Fibroblast of lung (primary cell): Measurements from ENCODE around the gene RIMS1. TPM values are rescaled to one million over a fixed set of nuclear protein-coding genes. Genes with fewer than 3 reads are reported as not detected.
"Not testable (repeated sequence)": the region's sequence is repeated elsewhere in the genome, so short reads cannot be mapped to it uniquely, and the experiment has no call there.

Source experiments
- DNase-seq, 2 donors: peaks; one replicate each; pipeline versions ENCODE4 v3.0.0 to v3.0.0-alpha.2; 2010; ENCODE audit warnings: low read depth in 2 of 2
- H2AFZ ChIP-seq: 2 replicates; pipeline ENCODE4 v1.5.1; 2012; ENCODE audit warnings: low read length, control low read depth, inconsistent platforms
- H3K27ac ChIP-seq: 2 replicates; pipeline ENCODE4 v1.5.1; 2011; ENCODE audit warnings: low read length, control low read depth; ENCODE audit not compliant: insufficient read depth
- H3K27me3 ChIP-seq: 2 replicates; pipeline ENCODE4 v1.5.1; 2011; ENCODE audit warnings: mild to moderate bottlenecking, low read length; ENCODE audit not compliant: control insufficient read depth, insufficient read depth
- H3K36me3 ChIP-seq: 2 replicates; pipeline ENCODE4 v1.5.1; 2011; ENCODE audit warnings: low read length; ENCODE audit not compliant: control insufficient read depth, insufficient read depth
- H3K4me1 ChIP-seq: 2 replicates; pipeline ENCODE4 v1.5.1; 2011; ENCODE audit warnings: low read length; ENCODE audit not compliant: control insufficient read depth, insufficient read depth; ENCODE audit errors: extremely low read depth
- H3K4me2 ChIP-seq: 2 replicates; pipeline ENCODE4 v1.5.1; 2011; ENCODE audit warnings: low read length, control low read depth; ENCODE audit not compliant: insufficient read depth; ENCODE audit errors: extremely low read depth
- H3K4me3 ChIP-seq, 4 experiments: fragments of 200-600 bp in 1 of 4; sonication (generic) in 1 of 4; replicated peaks in 1 of 4; 2 replicates each; pipeline ENCODE4 v1.5.1; 2011 to 2016; ENCODE audit warnings: low read length in 4 of 4, low read depth in 3 of 4, mild to moderate bottlenecking in 3 of 4, control low read depth in 2 of 4, inconsistent platforms in 1 of 4, mixed read lengths in 1 of 4; ENCODE audit not compliant: insufficient read depth in 1 of 4; ENCODE audit errors: control extremely low read depth in 1 of 4
- H3K79me2 ChIP-seq: 2 replicates; pipeline ENCODE4 v1.5.1; 2012; ENCODE audit warnings: mild to moderate bottlenecking, low read length, inconsistent platforms; ENCODE audit not compliant: control insufficient read depth, insufficient read depth
- H3K9ac ChIP-seq: 2 replicates; pipeline ENCODE4 v1.5.1; 2011; ENCODE audit warnings: mild to moderate bottlenecking, low read length, control low read depth; ENCODE audit not compliant: insufficient read depth
- H3K9me3 ChIP-seq: 2 replicates; pipeline ENCODE4 v1.5.1; 2012; ENCODE audit warnings: low read depth, low read length; ENCODE audit not compliant: control insufficient read depth, insufficient read depth
- H4K20me1 ChIP-seq: 2 replicates; pipeline ENCODE4 v1.5.1; 2011; ENCODE audit warnings: low read length; ENCODE audit not compliant: control insufficient read depth, insufficient read depth; ENCODE audit errors: extremely low read depth
- CTCF ChIP-seq, 2 donors: IDR thresholded peaks in 1 of 2; conservative IDR thresholded peaks in 1 of 2; 1 replicate in 1 of 2; 2 replicates in 1 of 2; pipeline ENCODE4 v1.5.1; 2011 to 2012; ENCODE audit warnings: low read length in 2 of 2, control low read depth in 1 of 2, inconsistent platforms in 1 of 2, low read depth in 1 of 2, mild to moderate bottlenecking in 1 of 2
- EZH2 ChIP-seq: IDR thresholded peaks from 2 replicates; pipeline ENCODE4 v1.5.1; 2012; ENCODE audit warnings: low read length, control low read depth, mild to moderate bottlenecking; ENCODE audit errors: missing control alignments
- polyA plus RNA-seq, 2 donors: library from polyadenylated mRNA; depleted of rRNA in 1 of 2; stranded (reverse) in 1 of 2; unstranded in 1 of 2; fragments of >200 nt; gene quantifications; 2 replicates each; pipeline ENCODE4 v1.2.1, GENCODE V29; 2011 to 2012; ENCODE audit warnings: missing spikeins in 1 of 2
- total RNA-seq: library from RNA; depleted of rRNA; stranded (reverse); fragments of >200 nt; gene quantifications from 2 replicates; pipeline ENCODE4 v1.2.1, GENCODE V29; 2014

The RIMS1 gene
- total and polyA plus RNA-seq, 2 donors (not counting 1 experiment from before 2014, with no cell fraction given), result 1.1 to 2.3 TPM

- DNase-seq, result no peak
- Histone ChIP-seq H3K27me3 (no peaks in the 10 kb centered on the region), H3K4me2 (no peak overlapping the region), H3K79me2 (no peaks in the 10 kb centered on the region), H3K4me3 (no peak overlapping the region), H3K4me1 (no peaks in the 10 kb centered on the region), H3K36me3 (no peaks in the 10 kb centered on the region), H3K9ac (no peak overlapping the region), H2AFZ (no peak overlapping the region), H3K9me3 (no peaks in the 10 kb centered on the region), H4K20me1 (no peaks in the 10 kb centered on the region), H3K27ac (no peak overlapping the region)
- no peak for TF ChIP-seq EZH2
- no peak for TF ChIP-seq CTCF (conservative IDR thresholded peaks at IDR 0.05 in 1 of 2, IDR thresholded peaks at IDR 0.05 in 1 of 2; ENCODE audit: low read depth in 1 of 2, low read length in 2 of 2)
Measured at GRCh38 chr6:72328775-72329174, 442.4 kb downstream of the RIMS1 start.

DNA sequence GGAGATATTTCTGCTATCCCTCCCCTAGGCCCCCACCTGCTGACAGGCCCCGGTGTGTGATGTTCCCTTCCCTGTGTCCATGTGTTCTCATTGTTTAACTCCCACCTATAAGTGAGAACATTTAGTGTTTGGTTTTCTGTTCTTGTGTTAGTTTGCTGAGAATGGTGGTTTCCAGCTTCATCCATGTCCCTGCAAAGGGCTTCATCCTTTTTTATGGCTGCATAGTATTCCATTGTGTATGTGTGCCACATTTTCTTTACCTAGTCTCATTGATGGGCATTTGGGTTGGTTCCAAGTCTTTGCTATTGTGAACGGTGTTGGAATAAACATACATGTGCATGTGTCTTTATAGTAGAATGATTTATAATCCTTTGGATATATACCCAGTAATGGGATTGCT lies 448.9 kb downstream of the RIMS1 start:
- H3K4me2 ChIP-seq, H2AFZ ChIP-seq, H3K4me3 ChIP-seq, H3K4me1 ChIP-seq, DNase-seq, H3K27ac ChIP-seq, H3K9me3 ChIP-seq, H4K20me1 ChIP-seq, H3K9ac ChIP-seq, H3K36me3 ChIP-seq, H3K27me3 ChIP-seq, H3K79me2 ChIP-seq: not testable (repeated sequence)

GRCh38 chr6:72348926-72349325 lies 462.6 kb downstream of the RIMS1 start:
- H3K9ac ChIP-seq, result no peak overlapping the region
- H3K79me2 ChIP-seq, result no peaks in the 10 kb centered on the region
- H3K4me1 ChIP-seq, result no peaks in the 10 kb centered on the region
- no peaks in the 10 kb centered on the region for H3K36me3 ChIP-seq
- no peak overlapping the region for H3K27ac ChIP-seq
- no peaks in the 10 kb centered on the region for H3K27me3 ChIP-seq
- TF ChIP-seq EZH2, result no peak
- TF ChIP-seq CTCF (conservative IDR thresholded peaks at IDR 0.05 in 1 of 2, IDR thresholded peaks at IDR 0.05 in 1 of 2; ENCODE audit: low read depth in 1 of 2, low read length in 2 of 2), result no peak
- no peaks in the 10 kb centered on the region for H3K9me3 ChIP-seq
- no peak overlapping the region for H3K4me3 ChIP-seq
- no peak overlapping the region for H3K4me2 ChIP-seq
- H4K20me1 ChIP-seq, result no peaks in the 10 kb centered on the region
- DNase-seq, result peak; percentile 72 to 83
- H2AFZ ChIP-seq, result no peak overlapping the region
